Esophagus (tissue), 2 donors: ENCODE results near the gene GPR176. TPM values are rescaled to one million over a fixed set of nuclear protein-coding genes. Genes with fewer than 3 reads are reported as not detected.

ENCODE experiments used
- H3K27ac ChIP-seq, 2 donors: one replicate each; pipeline ENCODE4 v1.5.1; 2013; ENCODE audit warnings: low read depth in 2 of 2, mild to moderate bottlenecking in 2 of 2, inconsistent platforms in 1 of 2, low read length in 1 of 2, moderate library complexity in 1 of 2
- H3K27me3 ChIP-seq, 2 donors: one replicate each; pipeline ENCODE4 v1.6.1; 2013; ENCODE audit warnings: low read length in 2 of 2, control low read depth in 1 of 2, mild to moderate bottlenecking in 1 of 2; ENCODE audit not compliant: insufficient read depth in 2 of 2, control insufficient read depth in 1 of 2
- H3K36me3 ChIP-seq, 2 donors: one replicate each; pipeline ENCODE4 v1.6.1; 2013; ENCODE audit warnings: low read length in 1 of 2; ENCODE audit not compliant: control insufficient read depth in 2 of 2, insufficient read depth in 2 of 2
- H3K4me1 ChIP-seq, 2 donors: one replicate each; pipeline ENCODE4 v1.6.1; 2013; ENCODE audit warnings: low read length in 1 of 2; ENCODE audit not compliant: control insufficient read depth in 2 of 2, insufficient read depth in 2 of 2
- H3K4me3 ChIP-seq, 2 donors: one replicate each; pipeline ENCODE4 v1.5.1; 2013; ENCODE audit warnings: low read length in 2 of 2, mild to moderate bottlenecking in 2 of 2, low read depth in 1 of 2, moderate library complexity in 1 of 2
- H3K9me3 ChIP-seq, 2 donors: one replicate each; pipeline ENCODE4 v1.6.1; 2013; ENCODE audit warnings: mild to moderate bottlenecking in 2 of 2, low read depth in 1 of 2, low read length in 1 of 2, moderate library complexity in 1 of 2; ENCODE audit not compliant: control insufficient read depth in 2 of 2, insufficient read depth in 1 of 2
- WGBS, 2 donors: extraction: QIAGEN DNeasy Blood & Tissue Kit; methylation state at CpG; one replicate each; pipeline ENCODE4 v1.1.7; 2013; 5-methylcytosine and 5-hydroxymethylcytosine counted together
- polyA plus RNA-seq, 2 donors: library from polyadenylated mRNA; stranded (reverse); fragments of 200-250 nt; gene quantifications; one replicate each; pipeline ENCODE4 v1.2.3, GENCODE V29; 2013
- donor health status: healthy with polysubstance abuse.
- donor health status: Bipolar disorder and iron deficiency.

GPR176 gene
- polyA plus RNA-seq, 2 donors = 0.22 to 0.42 TPM

DNA sequence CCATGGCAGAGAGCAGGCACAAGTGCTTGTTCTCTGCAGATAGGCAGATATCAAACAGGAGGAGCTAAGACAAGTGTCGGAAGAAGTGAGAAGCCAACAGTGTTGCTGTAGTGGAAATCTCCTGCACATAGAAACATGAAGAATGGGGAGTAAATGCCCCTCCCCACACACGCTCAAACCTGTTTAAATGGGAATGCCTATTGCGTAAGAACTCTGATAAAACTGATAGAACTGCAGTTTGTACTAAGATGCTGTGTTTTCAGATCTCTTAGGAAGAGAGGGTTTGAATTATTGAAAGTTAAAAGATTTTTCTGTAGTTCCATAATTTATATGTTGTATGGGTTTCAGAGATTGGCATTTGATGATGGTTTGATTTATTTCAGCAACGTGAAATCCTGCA is 33.5 kb upstream of the GPR176 start:
- H3K36me3 ChIP-seq = peaks cover 0 to 3% of the 10 kb centered on the region in 2 donors
- H3K4me1 ChIP-seq = no peaks in the 10 kb centered on the region
- no peak overlapping the region for H3K4me3 ChIP-seq
- no peaks in the 10 kb centered on the region for H3K27me3 ChIP-seq
- H3K9me3 ChIP-seq = no peaks in the 10 kb centered on the region
- no peak overlapping the region for H3K27ac ChIP-seq
- WGBS, 2 donors = 69 to 71% methylated on average over 4 of the region's 4 CpGs

DNA sequence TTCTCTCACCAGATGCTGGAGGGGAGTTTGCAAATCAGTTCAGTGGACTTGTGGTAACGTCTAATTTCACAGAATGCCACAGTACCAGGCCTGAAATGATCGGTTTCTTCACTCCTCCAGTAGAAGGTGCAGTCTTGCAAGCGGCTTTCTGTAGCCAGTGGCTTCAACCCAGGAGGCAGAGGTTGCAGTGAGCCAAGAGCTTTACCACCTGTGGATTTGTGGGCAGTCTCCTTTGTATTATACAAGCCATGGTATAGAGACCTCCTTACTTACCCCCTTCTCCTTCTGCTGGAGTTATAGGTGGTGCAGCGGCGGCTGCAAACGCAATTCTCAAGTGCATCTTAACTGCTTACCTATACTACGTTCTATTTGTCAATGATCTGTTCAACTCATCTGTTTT is 31.5 kb upstream of the GPR176 start:
- 95 to 96% methylated on average over 7 of the region's 7 CpGs for WGBS, 2 donors
- H3K27me3 ChIP-seq = no peaks in the 10 kb centered on the region
- no peaks in the 10 kb centered on the region for H3K4me1 ChIP-seq
- no peaks in the 10 kb centered on the region for H3K9me3 ChIP-seq
- H3K4me3 ChIP-seq = no peak overlapping the region
- peaks cover 2 to 3% of the 10 kb centered on the region in 2 donors for H3K36me3 ChIP-seq
- no peak overlapping the region for H3K27ac ChIP-seq

DNA sequence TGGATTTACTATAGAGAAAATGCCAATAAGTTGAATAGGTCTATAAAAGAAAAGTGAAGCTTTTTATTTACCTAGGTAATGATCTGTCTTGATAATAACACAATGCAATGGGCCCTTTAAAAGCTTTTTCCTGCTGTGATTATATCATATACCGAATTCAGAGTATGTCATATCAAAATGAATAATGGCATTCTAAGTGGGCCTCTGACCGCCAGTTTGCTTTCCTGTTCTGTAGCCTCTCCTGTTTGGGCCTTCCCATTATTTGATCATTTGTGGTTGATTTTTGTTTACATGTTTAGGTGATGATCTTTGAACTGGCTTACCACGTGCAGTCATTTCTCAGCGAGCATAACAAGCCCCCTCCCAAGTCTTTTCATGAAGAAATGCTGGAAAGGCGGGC is 28.8 kb upstream of the GPR176 start:
- H3K4me1 ChIP-seq = no peaks in the 10 kb centered on the region
- WGBS, 2 donors = 72 to 76% methylated on average over 5 of the region's 5 CpGs
- peaks cover 2 to 5% of the 10 kb centered on the region in 2 donors for H3K36me3 ChIP-seq
- no peak overlapping the region for H3K27ac ChIP-seq
- H3K27me3 ChIP-seq = no peaks in the 10 kb centered on the region
- H3K9me3 ChIP-seq = no peaks in the 10 kb centered on the region
- no peak overlapping the region for H3K4me3 ChIP-seq

DNA sequence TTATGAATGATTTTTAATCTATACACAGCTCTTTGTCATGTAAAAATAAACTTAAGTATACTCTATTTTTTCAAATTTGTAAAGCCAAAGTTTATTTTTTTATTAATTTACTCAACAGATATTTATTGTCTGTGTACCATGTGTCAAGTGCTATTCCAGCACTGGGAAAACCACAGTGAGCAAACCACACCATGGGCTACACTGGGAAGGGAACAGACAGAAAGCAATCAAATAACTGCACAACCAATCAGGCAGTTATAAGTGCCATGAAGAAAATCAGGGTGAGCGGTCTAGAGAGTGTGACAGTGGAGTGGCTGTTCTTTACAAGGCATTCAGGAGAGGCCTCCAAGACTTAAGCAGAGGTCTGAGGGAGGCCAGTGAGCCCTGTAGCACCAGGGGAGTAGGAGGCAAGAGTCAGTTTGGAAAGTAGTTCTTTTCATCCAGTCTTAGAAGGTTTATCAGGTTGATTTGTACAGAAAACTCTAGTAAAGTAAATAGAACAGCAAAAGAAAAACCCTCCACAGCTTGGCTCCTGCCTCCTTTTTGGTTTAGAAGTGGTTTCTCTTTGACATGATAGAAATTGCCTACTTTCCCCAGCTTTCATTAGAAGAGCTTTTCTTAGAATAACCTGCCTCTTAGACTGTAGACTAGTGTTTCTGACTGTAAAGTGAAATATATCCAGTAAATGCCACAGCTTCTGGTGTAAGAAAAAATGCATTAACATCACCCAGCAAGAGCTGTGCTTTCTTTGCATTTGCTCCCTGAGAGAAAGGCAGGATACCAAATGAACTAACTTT is 27.5 kb upstream of the GPR176 start:
- 94 to 97% methylated on average over 1 of the region's 1 CpG for WGBS, 2 donors
- H3K27ac ChIP-seq = no peak overlapping the region
- no peaks in the 10 kb centered on the region for H3K9me3 ChIP-seq
- no peak overlapping the region for H3K4me3 ChIP-seq
- H3K36me3 ChIP-seq = peaks cover 4 to 5% of the 10 kb centered on the region in 2 donors
- no peaks in the 10 kb centered on the region for H3K27me3 ChIP-seq
- no peaks in the 10 kb centered on the region for H3K4me1 ChIP-seq

DNA sequence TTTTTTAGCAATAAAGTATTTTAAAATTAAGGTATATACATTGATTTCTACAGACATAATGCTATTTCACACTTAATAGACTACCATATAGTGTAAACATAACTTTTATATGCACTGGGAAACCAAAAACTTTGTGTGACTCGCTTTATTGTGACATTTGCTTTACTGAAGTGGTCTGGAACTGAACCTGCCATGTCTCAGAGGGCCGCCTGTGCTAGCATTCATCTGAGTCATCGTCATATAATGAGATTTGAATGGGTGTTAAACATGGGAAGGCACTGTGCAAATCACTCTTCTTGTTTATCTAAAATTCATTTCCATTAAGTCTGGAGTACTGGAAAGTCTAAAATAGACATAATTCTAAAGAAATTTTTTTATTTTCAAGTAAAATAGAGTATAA is 26.8 kb upstream of the GPR176 start:
- Histone ChIP-seq H3K27me3 (no peaks in the 10 kb centered on the region), H3K9me3 (no peaks in the 10 kb centered on the region), H3K4me3 (no peak overlapping the region), H3K36me3 (peaks cover 4 to 5% of the 10 kb centered on the region in 2 donors), H3K4me1 (no peaks in the 10 kb centered on the region), H3K27ac (no peak overlapping the region)
- 72 to 80% methylated on average over 3 of the region's 3 CpGs for WGBS, 2 donors

DNA sequence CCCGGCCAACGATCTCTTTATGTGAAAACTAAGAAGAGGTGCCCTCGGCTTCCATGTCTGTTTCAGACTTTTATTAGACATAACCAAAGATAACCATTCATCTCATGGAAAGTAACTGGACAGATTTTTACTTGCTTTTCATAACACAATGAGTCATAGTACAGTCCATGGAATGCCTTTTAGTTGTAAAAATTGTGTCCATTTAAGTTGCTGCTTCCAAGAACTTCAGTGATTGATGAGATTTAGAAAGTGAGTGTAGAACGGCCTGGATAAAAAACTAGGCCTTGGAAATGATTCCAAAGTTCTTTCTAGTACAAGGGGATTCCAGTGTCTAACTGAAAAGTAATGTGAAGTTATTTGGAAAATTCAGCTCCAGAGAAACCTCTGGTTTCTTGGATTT is 24.7 kb upstream of the GPR176 start:
- WGBS, 2 donors = 69 to 72% methylated on average over 4 of the region's 4 CpGs
- Histone ChIP-seq H3K4me3 (no peak overlapping the region), H3K27me3 (no peaks in the 10 kb centered on the region), H3K36me3 (peaks cover 6 to 8% of the 10 kb centered on the region in 2 donors), H3K4me1 (no peaks in the 10 kb centered on the region), H3K27ac (no peak overlapping the region), H3K9me3 (no peaks in the 10 kb centered on the region)

DNA sequence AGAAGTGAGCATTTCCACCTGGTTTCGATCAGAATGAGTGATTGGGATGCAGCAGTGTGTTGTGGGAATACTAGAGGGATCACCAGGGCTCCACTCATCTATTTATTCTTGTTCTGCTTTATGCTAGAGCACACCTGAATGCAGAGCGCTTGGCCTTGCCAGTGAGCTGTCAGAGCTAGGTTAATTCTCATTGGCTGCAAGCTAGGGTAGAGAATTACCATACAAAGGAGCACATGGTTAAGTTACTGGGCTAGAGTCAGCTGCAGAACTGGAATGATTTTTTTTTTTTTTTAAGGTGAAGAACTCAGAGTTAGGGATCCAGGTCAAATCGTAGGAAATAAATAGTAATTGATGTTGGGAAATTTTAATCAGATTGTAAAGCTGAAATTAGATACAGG is 22.7 kb upstream of the GPR176 start:
- no peaks in the 10 kb centered on the region for H3K9me3 ChIP-seq
- H3K27me3 ChIP-seq = no peaks in the 10 kb centered on the region
- 86 to 89% methylated on average over 3 of the region's 3 CpGs for WGBS, 2 donors
- peaks cover 6 to 8% of the 10 kb centered on the region in 2 donors for H3K36me3 ChIP-seq
- no peaks in the 10 kb centered on the region for H3K4me1 ChIP-seq
- H3K4me3 ChIP-seq = no peak overlapping the region
- peak overlapping the region in 1 of 2 donors; percentile 4 for H3K27ac ChIP-seq

DNA sequence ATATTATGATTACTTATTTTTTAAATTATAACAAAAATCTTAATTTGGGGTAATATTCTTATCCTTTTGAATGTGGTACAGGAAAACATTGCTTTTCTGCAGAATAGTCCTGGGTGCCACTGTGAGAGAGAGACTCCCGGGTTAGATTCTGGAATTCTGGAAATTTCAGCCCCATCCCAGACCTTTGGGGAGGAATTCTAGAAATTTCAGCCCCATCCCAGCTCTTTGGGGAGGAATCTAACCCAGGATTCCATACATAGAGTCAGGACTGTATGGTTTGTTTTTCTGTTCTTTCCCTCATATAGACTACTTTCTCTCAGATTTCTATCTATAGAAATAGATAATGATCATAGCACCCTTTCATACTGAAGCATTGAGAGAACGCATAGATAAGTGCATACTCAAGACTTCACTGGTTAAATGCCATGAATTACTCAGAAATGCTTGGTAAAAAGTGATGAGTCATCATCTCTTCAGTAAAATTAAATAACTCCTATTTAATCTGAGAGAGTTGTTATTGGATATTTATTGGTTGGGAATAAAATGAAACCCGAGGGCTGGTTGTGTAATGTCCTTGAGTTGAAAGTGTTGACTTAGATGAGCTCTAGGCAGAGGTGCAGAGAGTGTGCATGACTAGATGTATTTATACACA is 22.2 kb upstream of the GPR176 start:
- Histone ChIP-seq H3K36me3 (peaks cover 6% of the 10 kb centered on the region in 2 donors), H3K9me3 (no peaks in the 10 kb centered on the region), H3K27me3 (no peaks in the 10 kb centered on the region), H3K4me3 (no peak overlapping the region), H3K4me1 (no peaks in the 10 kb centered on the region), H3K27ac (no peak overlapping the region)
- WGBS, 2 donors = 73 to 79% methylated on average over 3 of the region's 3 CpGs

DNA sequence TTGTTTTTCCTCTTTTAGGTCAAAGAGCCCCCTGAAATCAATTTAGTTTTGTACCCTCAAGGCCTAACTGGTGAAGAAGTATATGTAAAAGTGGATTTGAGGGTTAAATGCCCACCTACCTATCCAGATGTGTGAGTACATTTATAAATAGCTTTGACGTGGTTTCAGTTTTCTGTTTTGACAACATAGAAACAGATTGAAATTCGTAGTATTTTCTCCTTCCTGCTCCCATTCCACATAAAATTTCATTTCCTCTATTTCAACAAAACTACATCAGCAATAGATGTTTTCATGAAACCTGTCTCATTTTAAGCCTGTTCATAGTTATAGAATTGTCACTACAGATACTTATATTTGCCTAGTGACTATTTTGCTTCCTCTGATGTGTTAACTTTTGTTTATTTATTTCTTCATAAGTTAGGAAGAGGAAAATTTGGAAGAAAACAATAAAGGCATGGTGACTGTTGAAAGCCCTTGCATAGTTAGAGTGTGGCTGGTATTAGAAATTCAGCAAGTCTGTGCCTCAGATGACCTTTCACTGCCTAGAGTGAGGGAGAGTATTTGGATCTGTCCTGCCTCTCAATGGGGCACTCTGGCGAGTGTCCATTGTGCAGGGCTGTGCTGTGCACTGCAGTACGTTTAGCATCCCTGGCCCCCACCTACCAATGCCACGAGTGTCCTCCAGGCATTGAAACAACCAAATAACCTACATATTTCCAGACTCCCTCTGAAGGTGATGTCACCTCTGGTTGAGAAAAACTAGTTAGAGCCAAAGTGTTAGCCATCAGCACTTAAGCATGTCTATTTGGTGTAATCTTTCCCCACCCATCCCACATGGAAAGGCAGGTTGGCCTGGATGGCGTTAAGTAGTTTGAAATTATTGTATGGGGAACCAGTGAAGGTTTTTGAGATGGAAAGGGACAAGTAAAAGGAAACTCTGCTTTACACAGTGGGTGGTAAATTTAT is 19.7 kb upstream of the GPR176 start:
- H3K4me3 ChIP-seq = no peak overlapping the region
- peaks cover 6% of the 10 kb centered on the region in 2 donors for H3K36me3 ChIP-seq
- WGBS, 2 donors = 72 to 80% methylated on average over 6 of the region's 6 CpGs
- no peaks in the 10 kb centered on the region for H3K9me3 ChIP-seq
- no peak overlapping the region for H3K27ac ChIP-seq
- peaks cover 0 to 3% of the 10 kb centered on the region in 2 donors for H3K4me1 ChIP-seq
- H3K27me3 ChIP-seq = no peaks in the 10 kb centered on the region
